ENCODE data around the gene POLA1. TPM values are rescaled to one million over a fixed set of nuclear protein-coding genes. Genes with fewer than 3 reads are reported as not detected.

POLA1 gene
- total and polyA plus RNA-seq, 2 experiments from 2014 or later = 4.9 to 19.0 TPM

DNA sequence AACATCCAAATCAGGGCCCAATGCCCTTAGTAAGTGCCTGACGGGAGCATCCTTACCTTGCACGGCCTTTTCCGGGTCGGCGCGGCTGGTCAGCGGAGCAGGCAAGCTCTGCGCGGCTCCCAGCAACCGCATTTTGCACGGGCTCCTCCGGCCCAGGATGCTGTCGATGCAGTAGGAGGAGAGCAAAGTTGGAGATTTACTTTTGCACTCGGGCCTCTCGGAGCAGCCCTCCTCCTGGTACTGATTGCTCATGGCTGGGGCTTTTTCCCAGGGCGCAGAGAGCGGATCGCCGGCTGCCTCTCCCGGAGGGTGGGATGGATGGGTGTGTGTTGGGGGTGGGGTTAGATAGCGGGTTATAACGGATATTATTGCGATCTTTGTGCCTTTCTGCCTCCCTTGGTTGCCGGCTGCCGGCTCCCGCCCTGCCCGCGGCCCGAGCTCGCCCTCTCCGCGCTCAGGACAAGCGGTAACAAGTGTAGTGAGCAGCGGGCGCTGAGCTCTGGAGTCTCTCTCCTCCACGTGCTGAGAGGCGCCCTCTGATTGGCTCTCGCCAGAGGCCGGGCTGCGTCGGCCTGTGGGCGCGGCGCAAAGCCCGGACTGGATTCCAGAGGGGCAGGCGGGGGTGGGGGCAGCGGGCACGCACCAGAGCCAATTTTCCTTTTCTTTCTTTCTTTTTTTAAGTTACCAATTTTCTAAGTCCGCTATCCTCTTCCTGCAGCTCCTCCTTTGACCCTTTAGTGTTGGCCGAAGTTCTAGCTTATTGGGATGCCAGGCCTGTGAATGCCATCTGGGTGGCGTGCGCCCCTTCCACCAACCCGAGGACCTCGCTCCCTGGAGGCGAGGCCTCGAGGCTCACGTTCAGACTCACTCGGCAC is 322.0 kb downstream of the POLA1 start, which contains the start of gene ARX:
TSS of gene ARX (minus strand) at position 480 of the 875 bp plus-strand sequence. CDS start at position 252, 228 bp downstream.
- Histone ChIP-seq H3K4me3 (no peak within 1 kb of the TSS), H3K79me2 (no peaks in the 10 kb centered on the region), H3K27ac (no peak within 1 kb of the TSS), H3K36me3 (replicated peaks; ENCODE audit: insufficient read depth, low read depth) (no peaks in the 10 kb centered on the region), H4K20me1 (ENCODE audit: insufficient read depth, poor library complexity, severe bottlenecking) (no peaks in the 10 kb centered on the region), H3K9me3 (ENCODE audit: low read depth) (no peaks in the 10 kb centered on the region), H3K9me2 (replicated peaks; ENCODE audit: insufficient read depth) (no peaks in the 10 kb centered on the region), H3K4me1 (ENCODE audit: insufficient read depth) (peaks cover 14% of the 10 kb centered on the region), H3K4me2 (peak within 1 kb of the TSS; percentile 73), H3K27me3 (peaks cover 95% of the 10 kb centered on the region), H2AFZ (peak within 1 kb of the TSS; percentile 31)
- TF ChIP-seq, protein P1, sequence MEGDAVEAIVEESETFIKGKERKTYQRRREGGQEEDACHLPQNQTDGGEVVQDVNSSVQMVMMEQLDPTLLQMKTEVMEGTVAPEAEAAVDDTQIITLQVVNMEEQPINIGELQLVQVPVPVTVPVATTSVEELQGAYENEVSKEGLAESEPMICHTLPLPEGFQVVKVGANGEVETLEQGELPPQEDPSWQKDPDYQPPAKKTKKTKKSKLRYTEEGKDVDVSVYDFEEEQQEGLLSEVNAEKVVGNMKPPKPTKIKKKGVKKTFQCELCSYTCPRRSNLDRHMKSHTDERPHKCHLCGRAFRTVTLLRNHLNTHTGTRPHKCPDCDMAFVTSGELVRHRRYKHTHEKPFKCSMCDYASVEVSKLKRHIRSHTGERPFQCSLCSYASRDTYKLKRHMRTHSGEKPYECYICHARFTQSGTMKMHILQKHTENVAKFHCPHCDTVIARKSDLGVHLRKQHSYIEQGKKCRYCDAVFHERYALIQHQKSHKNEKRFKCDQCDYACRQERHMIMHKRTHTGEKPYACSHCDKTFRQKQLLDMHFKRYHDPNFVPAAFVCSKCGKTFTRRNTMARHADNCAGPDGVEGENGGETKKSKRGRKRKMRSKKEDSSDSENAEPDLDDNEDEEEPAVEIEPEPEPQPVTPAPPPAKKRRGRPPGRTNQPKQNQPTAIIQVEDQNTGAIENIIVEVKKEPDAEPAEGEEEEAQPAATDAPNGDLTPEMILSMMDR (IDR thresholded peaks at IDR 0.05; ENCODE audit: poor library complexity) = no peak
- peak; percentile 18 for TF ChIP-seq EZH2phosphoT487 (IDR thresholded peaks at IDR 0.05; ENCODE audit: low read depth, severe bottlenecking, unreplicated experiment)
- 4% methylated on average over 52 of the region's 58 CpGs for WGBS (ENCODE audit: low lambda C conversion rate, missing lambda C conversion rate)
- peak; percentile 86 for DNase-seq (ENCODE audit: low spot score)

DNA sequence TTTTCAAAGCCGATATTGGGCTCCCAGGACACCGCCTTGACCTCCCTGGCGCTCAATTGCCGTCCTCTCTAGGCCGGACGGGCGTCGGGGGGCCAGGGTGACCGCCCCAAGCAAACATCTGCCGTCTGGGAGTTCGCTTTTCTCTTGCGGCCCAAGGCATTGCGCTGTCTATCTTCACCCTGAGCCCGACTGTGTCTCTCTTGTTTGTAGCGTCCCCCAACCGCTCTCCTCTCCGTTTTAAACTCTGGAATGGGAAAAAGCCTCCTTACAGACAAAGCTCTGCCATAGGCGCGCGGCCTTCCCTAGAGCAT is 322.6 kb downstream of the POLA1 start:
- Histone ChIP-seq H3K27me3 (peaks cover 95% of the 10 kb centered on the region), H3K27ac (no peak overlapping the region), H3K4me1 (ENCODE audit: insufficient read depth) (peaks cover 19% of the 10 kb centered on the region), H3K4me2 (peak overlapping the region; percentile 73), H3K9me2 (replicated peaks; ENCODE audit: insufficient read depth) (no peaks in the 10 kb centered on the region), H2AFZ (peak overlapping the region; percentile 31), H4K20me1 (ENCODE audit: insufficient read depth, poor library complexity, severe bottlenecking) (no peaks in the 10 kb centered on the region), H3K79me2 (no peaks in the 10 kb centered on the region), H3K9me3 (ENCODE audit: low read depth) (no peaks in the 10 kb centered on the region), H3K36me3 (replicated peaks; ENCODE audit: insufficient read depth, low read depth) (no peaks in the 10 kb centered on the region), H3K4me3 (no peak overlapping the region)
- 9% methylated on average over 20 of the region's 20 CpGs for WGBS (ENCODE audit: low lambda C conversion rate, missing lambda C conversion rate)
- no peak for DNase-seq (ENCODE audit: low spot score)
- TF ChIP-seq EZH2 (IDR thresholded peaks at IDR 0.05; ENCODE audit: borderline replicate concordance) = no peak
- TF ChIP-seq EZH2phosphoT487 (IDR thresholded peaks at IDR 0.05; ENCODE audit: low read depth, severe bottlenecking, unreplicated experiment) = no peak
- TF ChIP-seq, protein P1 (IDR thresholded peaks at IDR 0.05; ENCODE audit: poor library complexity) = no peak

DNA sequence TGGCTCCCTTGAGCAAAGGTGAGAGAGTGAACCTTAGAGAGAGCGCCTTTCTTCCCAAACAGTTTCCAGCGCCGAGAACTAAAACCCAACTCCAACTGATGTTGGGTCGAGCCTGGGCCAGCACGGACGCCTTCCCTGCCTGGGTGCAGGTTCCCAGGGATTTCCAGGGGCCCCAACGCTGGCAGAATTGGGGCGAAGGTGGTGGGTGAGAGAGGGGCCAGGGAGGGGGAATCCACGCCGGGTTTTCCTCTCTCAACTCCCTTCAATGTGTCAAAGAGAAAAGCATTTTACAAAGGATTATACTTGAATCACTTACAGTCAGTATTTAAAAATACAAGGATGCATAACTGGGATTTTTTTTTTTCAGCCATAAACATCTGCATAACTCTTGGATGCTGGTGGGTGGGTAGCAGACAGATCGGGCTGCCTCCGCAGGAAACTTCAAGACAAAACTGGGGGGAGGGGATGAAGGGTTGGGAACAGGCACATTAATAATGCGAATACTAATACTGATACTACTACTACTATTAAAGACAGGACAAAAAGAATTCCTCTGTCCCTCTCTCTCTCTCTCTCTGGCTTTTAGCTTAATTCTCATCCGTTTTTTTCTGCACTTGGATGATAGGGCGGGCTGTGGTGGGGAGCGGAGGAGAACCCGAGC is 323.4 kb downstream of the POLA1 start:
- no peaks in the 10 kb centered on the region for H3K9me2 ChIP-seq (replicated peaks; ENCODE audit: insufficient read depth)
- H3K27me3 ChIP-seq = peaks cover 95% of the 10 kb centered on the region
- no peaks in the 10 kb centered on the region for H3K79me2 ChIP-seq
- H3K4me1 ChIP-seq (ENCODE audit: insufficient read depth) = peaks cover 18% of the 10 kb centered on the region
- DNase-seq (ENCODE audit: low spot score) = no peak
- peak overlapping the region; percentile 72 for H3K4me2 ChIP-seq
- H3K27ac ChIP-seq = no peak overlapping the region
- no peaks in the 10 kb centered on the region for H4K20me1 ChIP-seq (ENCODE audit: insufficient read depth, poor library complexity, severe bottlenecking)
- no peak overlapping the region for H3K4me3 ChIP-seq
- H2AFZ ChIP-seq = peak overlapping the region; percentile 41
- TF ChIP-seq, protein P1 (IDR thresholded peaks at IDR 0.05; ENCODE audit: poor library complexity) = no peak
- peak; percentile 76 for TF ChIP-seq EZH2phosphoT487 (IDR thresholded peaks at IDR 0.05; ENCODE audit: low read depth, severe bottlenecking, unreplicated experiment)
- TF ChIP-seq EZH2 (IDR thresholded peaks at IDR 0.05; ENCODE audit: borderline replicate concordance) = no peak
- no peaks in the 10 kb centered on the region for H3K9me3 ChIP-seq (ENCODE audit: low read depth)
- H3K36me3 ChIP-seq (replicated peaks; ENCODE audit: insufficient read depth, low read depth) = no peaks in the 10 kb centered on the region
- WGBS (ENCODE audit: low lambda C conversion rate, missing lambda C conversion rate) = 9% methylated on average over 17 of the region's 17 CpGs

Measured in hepatocyte (in vitro differentiated cells).